ENCODE results near the gene XCL2. TPM values are rescaled to one million over a fixed set of nuclear protein-coding genes. Genes with fewer than 3 reads are reported as not detected.
A peak's percentile ranks its signal among the peaks of the same experiment; 100 is the strongest.

Gene XCL2
- total and polyA plus RNA-seq, 8 donors: 0.35 to 25.4 TPM; not detected in 6

GRCh38 chr1:168506204-168506819 lies 37.5 kb downstream of the XCL2 start:
- DNase-seq: no peak
- Histone ChIP-seq H3K4me1 (peaks cover 6 to 28% (median 11%) of the 10 kb centered on the region in 4 donors), H3K9me3 (no peaks in the 10 kb centered on the region), H3K27ac (no peak overlapping the region), H3K36me3 (no peaks in the 10 kb centered on the region), H3K27me3 (no peaks in the 10 kb centered on the region), H3K4me3 (no peak overlapping the region)
- no peak for TF ChIP-seq EP300 (IDR thresholded peaks at IDR 0.05)
- TF ChIP-seq POLR2AphosphoS5 (IDR thresholded peaks at IDR 0.05): no peak
- TF ChIP-seq CTCF (IDR thresholded peaks at IDR 0.05): no peak
- no peak for TF ChIP-seq POLR2A (IDR thresholded peaks at IDR 0.05)
- WGBS, 5 donors: 77 to 92% (median 89%) methylated on average over 6 of the region's 6 CpGs
- intact Hi-C loops (cut with DNase I; ENCODE audit: low total_unique reads): no loop called here

- no peak for DNase-seq
- TF ChIP-seq EP300 (IDR thresholded peaks at IDR 0.05): no peak
- TF ChIP-seq CTCF (IDR thresholded peaks at IDR 0.05): no peak
- no peak for TF ChIP-seq POLR2A (IDR thresholded peaks at IDR 0.05)
- TF ChIP-seq POLR2AphosphoS5 (IDR thresholded peaks at IDR 0.05): no peak
- WGBS, 5 donors: 92 to 100% (median 100%) methylated on average over 1 of the region's 1 CpG
- intact Hi-C loops (cut with DNase I; ENCODE audit: low total_unique reads): no loop called here
- peaks cover 6 to 25% (median 11%) of the 10 kb centered on the region in 4 donors for H3K4me1 ChIP-seq
- H3K9me3 ChIP-seq: no peaks in the 10 kb centered on the region
- H3K27ac ChIP-seq: peak overlapping the region in 1 of 5 donors; percentile 40
- no peak overlapping the region for H3K4me3 ChIP-seq
- no peaks in the 10 kb centered on the region for H3K27me3 ChIP-seq
- no peaks in the 10 kb centered on the region for H3K36me3 ChIP-seq
These were observed 38.8 kb downstream of the XCL2 start for GRCh38 chr1:168505006-168505405.

GRCh38 chr1:168504064-168504837 lies 39.5 kb downstream of the XCL2 start:
- intact Hi-C loops (cut with DNase I; ENCODE audit: low total_unique reads): no loop called here

GRCh38 chr1:168499688-168500049 lies 44.1 kb downstream of the XCL2 start:
- peak in 1 of 2 donors; percentile 54 for DNase-seq
- TF ChIP-seq EP300 (IDR thresholded peaks at IDR 0.05) (no peak), CTCF (IDR thresholded peaks at IDR 0.05) (no peak), POLR2AphosphoS5 (IDR thresholded peaks at IDR 0.05) (no peak), POLR2A (IDR thresholded peaks at IDR 0.05) (no peak)
- H3K36me3 ChIP-seq: no peaks in the 10 kb centered on the region
- no peaks in the 10 kb centered on the region for H3K27me3 ChIP-seq
- intact Hi-C loops (cut with DNase I; ENCODE audit: low total_unique reads): no loop called here
- no peaks in the 10 kb centered on the region for H3K9me3 ChIP-seq
- peaks cover 13 to 40% (median 33%) of the 10 kb centered on the region in 4 donors for H3K4me1 ChIP-seq
- WGBS, 5 donors: 36 to 54% (median 41%) methylated on average over 2 of the region's 2 CpGs
- H3K27ac ChIP-seq: peak overlapping the region in 3 of 5 donors; percentile 47 to 69 (median 64)
- no peak overlapping the region for H3K4me3 ChIP-seq

More at GRCh38 chr1:168504064-168504837, 39.5 kb downstream of the XCL2 start:
- H3K27me3 ChIP-seq: no peaks in the 10 kb centered on the region
- TF ChIP-seq POLR2AphosphoS5 (IDR thresholded peaks at IDR 0.05): peak in 1 of 3 donors; percentile 44
- TF ChIP-seq CTCF (IDR thresholded peaks at IDR 0.05): no peak
- DNase-seq: peak in 1 of 2 donors; percentile 30
- H3K27ac ChIP-seq: peak overlapping the region in 1 of 5 donors; percentile 50
- H3K9me3 ChIP-seq: no peaks in the 10 kb centered on the region
- H3K4me3 ChIP-seq: no peak overlapping the region
- no peaks in the 10 kb centered on the region for H3K36me3 ChIP-seq
- 56 to 73% (median 60%) methylated on average over 4 of the region's 4 CpGs for WGBS, 5 donors
- H3K4me1 ChIP-seq: peaks cover 6 to 22% (median 14%) of the 10 kb centered on the region in 4 donors

Data from stomach (tissue), 9 donors.